Keratinocyte (primary cell): ENCODE measurements around the gene GLOD5. TPM values are rescaled to one million over a fixed set of nuclear protein-coding genes. Genes with fewer than 3 reads are reported as not detected.

Experiments used
- DNase-seq: peaks from one replicate; pipeline ENCODE4 v3.0.0-alpha.2; 2011; ENCODE audit warnings: low read depth, missing footprints, low spot score
- FAIRE-seq: peaks from 2 replicates; lab custom pipeline; 2011; peaks lifted over from hg19 to GRCh38; lab: Jason Lieb, UNC
- H2AFZ ChIP-seq: 2 replicates; pipeline ENCODE4 v1.6.0; 2012; ENCODE audit warnings: low read length, control low read depth, inconsistent platforms; ENCODE audit not compliant: control insufficient read depth
- H3K27ac ChIP-seq: 2 replicates; pipeline ENCODE4 v1.5.1; 2011; ENCODE audit warnings: low read length; ENCODE audit not compliant: control insufficient read depth, insufficient read depth
- H3K27me3 ChIP-seq: 3 replicates; pipeline ENCODE4 v1.6.0; 2011; ENCODE audit warnings: low read length; ENCODE audit not compliant: control insufficient read depth, insufficient read depth; ENCODE audit errors: extremely low read depth
- H3K36me3 ChIP-seq, 2 experiments: 2 replicates in 1 of 2; 3 replicates in 1 of 2; pipeline ENCODE4 v1.5.1; 2011; ENCODE audit warnings: low read length in 2 of 2, mild to moderate bottlenecking in 1 of 2; ENCODE audit not compliant: control insufficient read depth in 2 of 2, insufficient read depth in 2 of 2; ENCODE audit errors: extremely low read depth in 1 of 2
- H3K4me1 ChIP-seq: 3 replicates; pipeline ENCODE4 v1.5.1; 2011; ENCODE audit warnings: low read length; ENCODE audit not compliant: control insufficient read depth, insufficient read depth; ENCODE audit errors: extremely low read depth
- H3K4me2 ChIP-seq: 3 replicates; pipeline ENCODE4 v1.6.0; 2011; ENCODE audit warnings: low read depth, low read length; ENCODE audit not compliant: control insufficient read depth, insufficient read depth; ENCODE audit errors: extremely low read depth
- H3K4me3 ChIP-seq, 3 experiments: fragments of 200-600 bp in 1 of 3; sonication (generic) in 1 of 3; 2 replicates in 2 of 3; 3 replicates in 1 of 3; pipeline ENCODE4 v1.5.1; 2011 to 2016; ENCODE audit warnings: low read length in 3 of 3, mild to moderate bottlenecking in 3 of 3, control low read depth in 2 of 3, inconsistent platforms in 1 of 3, low read depth in 1 of 3, mixed read lengths in 1 of 3, mixed run types in 1 of 3, moderate library complexity in 1 of 3; ENCODE audit not compliant: control insufficient read depth in 2 of 3, insufficient read depth in 2 of 3; ENCODE audit errors: extremely low read depth in 1 of 3
- H3K79me2 ChIP-seq: 2 replicates; pipeline ENCODE4 v1.6.0; 2012; ENCODE audit warnings: low read length; ENCODE audit not compliant: control insufficient read depth, insufficient read depth
- H3K9ac ChIP-seq: 3 replicates; pipeline ENCODE4 v1.6.0; 2011; ENCODE audit warnings: low read length; ENCODE audit not compliant: control insufficient read depth, insufficient read depth; ENCODE audit errors: extremely low read depth
- H3K9me1 ChIP-seq: 3 replicates; pipeline ENCODE4 v1.6.0; 2011; ENCODE audit warnings: low read length; ENCODE audit not compliant: control insufficient read depth, insufficient read depth; ENCODE audit errors: extremely low read depth
- H3K9me3 ChIP-seq: 2 replicates; pipeline ENCODE4 v1.5.1; 2012; ENCODE audit warnings: low read depth, low read length; ENCODE audit not compliant: control insufficient read depth
- H4K20me1 ChIP-seq: 3 replicates; pipeline ENCODE4 v1.6.0; 2011; ENCODE audit warnings: low read length; ENCODE audit not compliant: control insufficient read depth, insufficient read depth; ENCODE audit errors: extremely low read depth
- CTCF ChIP-seq, 3 experiments: IDR thresholded peaks in 1 of 3; conservative IDR thresholded peaks in 1 of 3; optimal IDR thresholded peaks in 1 of 3; 2 replicates in 2 of 3; 3 replicates in 1 of 3; pipeline versions ENCODE3 to v1.5.1; 2011; ENCODE audit warnings: low read length in 3 of 3, mild to moderate bottlenecking in 3 of 3, moderate library complexity in 2 of 3, control low read depth in 1 of 3, inconsistent platforms in 1 of 3; ENCODE audit not compliant: insufficient read depth in 2 of 3; ENCODE audit errors: extremely low read depth in 1 of 3
- EZH2 ChIP-seq: IDR thresholded peaks from one replicate; pipeline ENCODE4 v1.6.1; 2012; ENCODE audit warnings: inconsistent platforms, mild to moderate bottlenecking, low read length, moderate library complexity
- dilution Hi-C: fragments of 300-500 bp; cut with MboI; formaldehyde crosslinking; loops from one replicate; pipeline ENCODE4 v1.7.0; 2020; ENCODE audit warnings: low sequenced_read_pairs; ENCODE audit not compliant: extremely low pct_ligation_motif_present
- polyA plus RNA-seq, 5 experiments: library from polyadenylated mRNA; depleted of rRNA in 3 of 5; stranded (reverse) in 3 of 5; stranded (forward) in 1 of 5; unstranded in 1 of 5; fragments of >200 nt; gene quantifications; 1 replicate in 1 of 5; 2 replicates in 3 of 5; 3 replicates in 1 of 5; pipeline versions ENCODE4 v1.2.1 to v1.2.3, GENCODE V29; 2011 to 2012; ENCODE audit warnings: missing spikeins in 2 of 5, low read depth in 1 of 5, low replicate concordance in 1 of 5

The GLOD5 gene
- polyA plus RNA-seq, 1 donor (not counting 4 experiments of a cell fraction or from before 2014, with no cell fraction given), result not detected

DNA sequence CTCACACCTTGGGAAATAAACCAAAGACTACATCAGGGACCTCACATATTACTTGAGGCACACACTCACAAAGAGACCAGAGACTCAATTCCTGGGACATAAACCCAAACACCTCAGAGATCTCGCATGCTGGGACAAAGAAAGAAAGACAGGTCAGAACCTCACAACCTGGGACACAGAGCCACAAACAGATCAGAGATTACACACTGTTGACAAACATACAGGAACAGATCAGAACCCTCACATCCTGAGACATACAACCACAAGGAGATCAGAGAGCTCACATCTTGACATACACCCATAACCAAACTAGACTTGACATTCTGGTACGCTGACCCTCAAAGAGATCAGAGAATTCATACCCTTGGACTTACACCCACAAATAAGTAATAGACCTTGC is 47.7 kb upstream of the GLOD5 start:
- H3K27me3 ChIP-seq, result no peaks in the 10 kb centered on the region
- H3K4me1 ChIP-seq, result no peaks in the 10 kb centered on the region
- no peak overlapping the region for H3K9ac ChIP-seq
- H3K27ac ChIP-seq, result no peak overlapping the region
- no peaks in the 10 kb centered on the region for H3K9me3 ChIP-seq
- dilution Hi-C loops, result no loop called here
- no peak overlapping the region for H3K4me2 ChIP-seq
- H3K9me1 ChIP-seq, result no peaks in the 10 kb centered on the region
- no peak overlapping the region for H3K4me3 ChIP-seq
- no peaks in the 10 kb centered on the region for H4K20me1 ChIP-seq
- no peak for FAIRE-seq
- no peaks in the 10 kb centered on the region for H3K36me3 ChIP-seq
- TF ChIP-seq EZH2 (no peak), CTCF (optimal IDR thresholded peaks at IDR 0.05 in 1 of 3, IDR thresholded peaks at IDR 0.05 in 1 of 3, conservative IDR thresholded peaks at IDR 0.05 in 1 of 3; ENCODE audit: extremely low read depth in 1 of 3, insufficient read depth in 2 of 3, low read length in 3 of 3) (no peak)
- no peaks in the 10 kb centered on the region for H3K79me2 ChIP-seq
- H2AFZ ChIP-seq, result no peak overlapping the region
- no peak for DNase-seq

- H2AFZ ChIP-seq, result no peak overlapping the region
- H3K36me3 ChIP-seq, result no peaks in the 10 kb centered on the region
- FAIRE-seq (no peak), DNase-seq (no peak)
- no peak overlapping the region for H3K4me2 ChIP-seq
- no peak overlapping the region for H3K4me3 ChIP-seq
- no peak overlapping the region for H3K27ac ChIP-seq
- no peaks in the 10 kb centered on the region for H4K20me1 ChIP-seq
- no peaks in the 10 kb centered on the region for H3K9me1 ChIP-seq
- dilution Hi-C loops, result no loop called here
- H3K79me2 ChIP-seq, result no peaks in the 10 kb centered on the region
- no peak overlapping the region for H3K9ac ChIP-seq
- no peaks in the 10 kb centered on the region for H3K27me3 ChIP-seq
- no peaks in the 10 kb centered on the region for H3K4me1 ChIP-seq
- H3K9me3 ChIP-seq, result no peaks in the 10 kb centered on the region
- TF ChIP-seq EZH2, result no peak
- no peak for TF ChIP-seq CTCF (optimal IDR thresholded peaks at IDR 0.05 in 1 of 3, IDR thresholded peaks at IDR 0.05 in 1 of 3, conservative IDR thresholded peaks at IDR 0.05 in 1 of 3; ENCODE audit: extremely low read depth in 1 of 3, insufficient read depth in 2 of 3, low read length in 3 of 3)
Observed at GRCh38 chrX:48714573-48714972, 47.0 kb upstream of the GLOD5 start.
